Measurements from ENCODE around the gene EPOP. TPM values are rescaled to one million over a fixed set of nuclear protein-coding genes. Genes with fewer than 3 reads are reported as not detected.
A peak's percentile ranks its signal among the peaks of the same experiment; 100 is the strongest.

The EPOP gene
- total and polyA plus RNA-seq, 2 of the 13 experiments (the other 11 are each of a cell fraction or from before 2014, with no cell fraction given), result 14.7 to 37.8 TPM

DNA sequence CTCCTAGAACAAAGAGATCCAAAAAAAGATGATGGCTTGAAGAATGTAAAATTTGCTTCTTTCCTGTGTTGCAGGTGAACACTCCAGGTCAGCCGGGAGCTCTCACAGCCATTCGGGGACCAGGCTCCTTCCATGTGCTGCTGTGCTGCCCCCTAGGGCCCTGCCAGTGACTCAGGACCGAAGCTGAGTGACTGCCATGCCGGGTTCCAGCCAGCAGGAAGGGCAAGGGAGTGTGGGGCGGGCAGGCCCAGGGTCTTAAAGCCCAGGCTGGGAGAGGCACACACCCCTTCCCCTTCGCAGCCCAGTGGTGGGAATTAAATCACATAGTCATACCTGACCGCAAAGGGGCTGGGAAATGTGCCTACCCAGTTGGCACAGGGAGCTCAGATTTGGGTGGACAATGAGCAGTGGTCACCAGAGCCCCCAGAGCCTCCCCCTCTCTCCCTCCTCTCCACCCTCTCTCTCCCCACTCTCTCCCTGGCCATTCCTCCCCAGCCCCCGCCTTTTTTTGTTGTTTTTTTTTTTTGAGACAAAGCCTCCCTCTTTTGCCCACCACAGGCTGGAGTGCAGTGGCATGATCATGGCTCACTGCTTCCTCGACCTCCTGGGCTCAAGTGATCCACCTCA is 11.5 kb downstream of the EPOP start (continued):
- TF ChIP-seq KLF9 (CRISPR knock-in tag; IDR thresholded peaks at IDR 0.05; ENCODE audit: low read depth) (no peak), ZNF841 (CRISPR knock-in tag; IDR thresholded peaks at IDR 0.05; ENCODE audit: borderline replicate concordance) (no peak), NR1H2 (CRISPR knock-in tag; IDR thresholded peaks at IDR 0.05; ENCODE audit: borderline replicate concordance, low read depth) (no peak), EZH2 (conservative IDR thresholded peaks at IDR 0.05; ENCODE audit: low read depth, low read length) (no peak), ZC3H13 (CRISPR knock-in tag; IDR thresholded peaks at IDR 0.05) (no peak), ZNF616 (CRISPR knock-in tag; IDR thresholded peaks at IDR 0.05; ENCODE audit: low read depth) (no peak), SKI (IDR thresholded peaks at IDR 0.05; ENCODE audit: partially characterized antibody) (no peak)
- TF ChIP-seq, protein P1, sequence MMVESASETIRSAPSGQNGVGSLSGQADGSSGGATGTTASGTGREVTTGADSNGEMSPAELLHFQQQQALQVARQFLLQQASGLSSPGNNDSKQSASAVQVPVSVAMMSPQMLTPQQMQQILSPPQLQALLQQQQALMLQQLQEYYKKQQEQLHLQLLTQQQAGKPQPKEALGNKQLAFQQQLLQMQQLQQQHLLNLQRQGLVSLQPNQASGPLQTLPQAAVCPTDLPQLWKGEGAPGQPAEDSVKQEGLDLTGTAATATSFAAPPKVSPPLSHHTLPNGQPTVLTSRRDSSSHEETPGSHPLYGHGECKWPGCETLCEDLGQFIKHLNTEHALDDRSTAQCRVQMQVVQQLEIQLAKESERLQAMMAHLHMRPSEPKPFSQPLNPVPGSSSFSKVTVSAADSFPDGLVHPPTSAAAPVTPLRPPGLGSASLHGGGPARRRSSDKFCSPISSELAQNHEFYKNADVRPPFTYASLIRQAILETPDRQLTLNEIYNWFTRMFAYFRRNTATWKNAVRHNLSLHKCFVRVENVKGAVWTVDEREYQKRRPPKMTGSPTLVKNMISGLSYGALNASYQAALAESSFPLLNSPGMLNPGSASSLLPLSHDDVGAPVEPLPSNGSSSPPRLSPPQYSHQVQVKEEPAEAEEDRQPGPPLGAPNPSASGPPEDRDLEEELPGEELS (CRISPR knock-in tag; IDR thresholded peaks at IDR 0.05), result peak; percentile 55; the same call in 1 of the 2 replicates
- TF ChIP-seq, protein P2, sequence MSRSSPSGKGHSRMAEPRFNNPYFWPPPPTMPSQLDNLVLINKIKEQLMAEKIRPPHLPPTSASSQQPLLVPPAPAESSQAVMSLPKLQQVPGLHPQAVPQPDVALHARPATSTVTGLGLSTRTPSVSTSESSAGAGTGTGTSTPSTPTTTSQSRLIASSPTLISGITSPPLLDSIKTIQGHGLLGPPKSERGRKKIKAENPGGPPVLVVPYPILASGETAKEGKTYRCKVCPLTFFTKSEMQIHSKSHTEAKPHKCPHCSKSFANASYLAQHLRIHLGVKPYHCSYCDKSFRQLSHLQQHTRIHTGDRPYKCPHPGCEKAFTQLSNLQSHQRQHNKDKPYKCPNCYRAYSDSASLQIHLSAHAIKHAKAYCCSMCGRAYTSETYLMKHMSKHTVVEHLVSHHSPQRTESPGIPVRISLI (CRISPR knock-in tag; IDR thresholded peaks at IDR 0.05; ENCODE audit: borderline replicate concordance), result peak; percentile 52; the same call in 1 of the 2 replicates
- TF ChIP-seq, protein P3, sequence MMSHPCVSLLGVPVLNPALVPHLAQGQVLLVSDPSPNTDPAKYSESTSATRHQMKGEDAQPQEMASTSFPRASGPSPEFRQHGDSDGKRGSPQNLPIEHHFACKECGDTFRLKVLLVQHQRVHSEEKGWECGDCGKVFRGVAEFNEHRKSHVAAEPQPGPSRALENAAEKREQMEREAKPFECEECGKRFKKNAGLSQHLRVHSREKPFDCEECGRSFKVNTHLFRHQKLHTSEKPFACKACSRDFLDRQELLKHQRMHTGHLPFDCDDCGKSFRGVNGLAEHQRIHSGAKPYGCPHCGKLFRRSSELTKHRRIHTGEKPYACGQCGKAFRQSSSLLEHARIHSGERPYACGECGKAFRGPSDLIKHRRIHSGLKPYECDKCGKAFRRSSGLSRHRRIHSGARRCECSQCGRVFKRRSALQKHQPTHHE (CRISPR knock-in tag; IDR thresholded peaks at IDR 0.05; ENCODE audit: borderline replicate concordance), result peak; percentile 75; the same call in 1 of the 2 replicates
- TF ChIP-seq, protein P4, sequence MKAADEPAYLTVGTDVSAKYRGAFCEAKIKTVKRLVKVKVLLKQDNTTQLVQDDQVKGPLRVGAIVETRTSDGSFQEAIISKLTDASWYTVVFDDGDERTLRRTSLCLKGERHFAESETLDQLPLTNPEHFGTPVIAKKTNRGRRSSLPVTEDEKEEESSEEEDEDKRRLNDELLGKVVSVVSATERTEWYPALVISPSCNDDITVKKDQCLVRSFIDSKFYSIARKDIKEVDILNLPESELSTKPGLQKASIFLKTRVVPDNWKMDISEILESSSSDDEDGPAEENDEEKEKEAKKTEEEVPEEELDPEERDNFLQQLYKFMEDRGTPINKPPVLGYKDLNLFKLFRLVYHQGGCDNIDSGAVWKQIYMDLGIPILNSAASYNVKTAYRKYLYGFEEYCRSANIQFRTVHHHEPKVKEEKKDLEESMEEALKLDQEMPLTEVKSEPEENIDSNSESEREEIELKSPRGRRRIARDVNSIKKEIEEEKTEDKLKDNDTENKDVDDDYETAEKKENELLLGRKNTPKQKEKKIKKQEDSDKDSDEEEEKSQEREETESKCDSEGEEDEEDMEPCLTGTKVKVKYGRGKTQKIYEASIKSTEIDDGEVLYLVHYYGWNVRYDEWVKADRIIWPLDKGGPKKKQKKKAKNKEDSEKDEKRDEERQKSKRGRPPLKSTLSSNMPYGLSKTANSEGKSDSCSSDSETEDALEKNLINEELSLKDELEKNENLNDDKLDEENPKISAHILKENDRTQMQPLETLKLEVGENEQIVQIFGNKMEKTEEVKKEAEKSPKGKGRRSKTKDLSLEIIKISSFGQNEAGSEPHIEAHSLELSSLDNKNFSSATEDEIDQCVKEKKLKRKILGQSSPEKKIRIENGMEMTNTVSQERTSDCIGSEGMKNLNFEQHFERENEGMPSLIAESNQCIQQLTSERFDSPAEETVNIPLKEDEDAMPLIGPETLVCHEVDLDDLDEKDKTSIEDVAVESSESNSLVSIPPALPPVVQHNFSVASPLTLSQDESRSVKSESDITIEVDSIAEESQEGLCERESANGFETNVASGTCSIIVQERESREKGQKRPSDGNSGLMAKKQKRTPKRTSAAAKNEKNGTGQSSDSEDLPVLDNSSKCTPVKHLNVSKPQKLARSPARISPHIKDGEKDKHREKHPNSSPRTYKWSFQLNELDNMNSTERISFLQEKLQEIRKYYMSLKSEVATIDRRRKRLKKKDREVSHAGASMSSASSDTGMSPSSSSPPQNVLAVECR (CRISPR knock-in tag; IDR thresholded peaks at IDR 0.05; ENCODE audit: borderline replicate concordance), result no peak; the same call in 1 of the 2 replicates
- TF ChIP-seq, protein P5, sequence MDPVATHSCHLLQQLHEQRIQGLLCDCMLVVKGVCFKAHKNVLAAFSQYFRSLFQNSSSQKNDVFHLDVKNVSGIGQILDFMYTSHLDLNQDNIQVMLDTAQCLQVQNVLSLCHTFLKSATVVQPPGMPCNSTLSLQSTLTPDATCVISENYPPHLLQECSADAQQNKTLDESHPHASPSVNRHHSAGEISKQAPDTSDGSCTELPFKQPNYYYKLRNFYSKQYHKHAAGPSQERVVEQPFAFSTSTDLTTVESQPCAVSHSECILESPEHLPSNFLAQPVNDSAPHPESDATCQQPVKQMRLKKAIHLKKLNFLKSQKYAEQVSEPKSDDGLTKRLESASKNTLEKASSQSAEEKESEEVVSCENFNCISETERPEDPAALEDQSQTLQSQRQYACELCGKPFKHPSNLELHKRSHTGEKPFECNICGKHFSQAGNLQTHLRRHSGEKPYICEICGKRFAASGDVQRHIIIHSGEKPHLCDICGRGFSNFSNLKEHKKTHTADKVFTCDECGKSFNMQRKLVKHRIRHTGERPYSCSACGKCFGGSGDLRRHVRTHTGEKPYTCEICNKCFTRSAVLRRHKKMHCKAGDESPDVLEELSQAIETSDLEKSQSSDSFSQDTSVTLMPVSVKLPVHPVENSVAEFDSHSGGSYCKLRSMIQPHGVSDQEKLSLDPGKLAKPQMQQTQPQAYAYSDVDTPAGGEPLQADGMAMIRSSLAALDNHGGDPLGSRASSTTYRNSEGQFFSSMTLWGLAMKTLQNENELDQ (CRISPR knock-in tag; IDR thresholded peaks at IDR 0.05; ENCODE audit: borderline replicate concordance), result no peak
- TF ChIP-seq, protein P6, sequence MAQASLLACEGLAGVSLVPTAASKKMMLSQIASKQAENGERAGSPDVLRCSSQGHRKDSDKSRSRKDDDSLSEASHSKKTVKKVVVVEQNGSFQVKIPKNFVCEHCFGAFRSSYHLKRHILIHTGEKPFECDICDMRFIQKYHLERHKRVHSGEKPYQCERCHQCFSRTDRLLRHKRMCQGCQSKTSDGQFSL (CRISPR knock-in tag; IDR thresholded peaks at IDR 0.05), result no peak
